Measurements from ENCODE around the gene EXOSC7.

EXOSC7 gene

DNA sequence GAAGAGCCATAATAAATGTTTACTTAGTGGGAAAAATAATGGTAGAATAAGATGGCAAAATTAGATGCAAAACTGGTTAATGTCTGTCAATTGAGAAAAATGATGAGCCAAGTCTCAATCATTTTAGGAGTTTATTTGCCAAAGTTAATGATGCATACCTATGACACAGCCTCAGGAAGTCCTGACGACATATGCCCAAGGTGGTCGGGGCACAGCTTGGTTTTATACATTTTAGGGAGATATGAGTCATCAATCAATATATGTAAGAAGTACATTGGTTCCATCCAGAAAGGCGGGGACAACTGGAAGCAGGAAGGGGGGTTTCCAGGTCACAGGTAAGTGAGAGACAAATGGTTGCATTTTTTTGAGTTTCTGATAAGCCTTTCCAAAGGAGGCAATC, 81.5 kb downstream of the EXOSC7 start:
- TF ChIP-seq, protein P1, sequence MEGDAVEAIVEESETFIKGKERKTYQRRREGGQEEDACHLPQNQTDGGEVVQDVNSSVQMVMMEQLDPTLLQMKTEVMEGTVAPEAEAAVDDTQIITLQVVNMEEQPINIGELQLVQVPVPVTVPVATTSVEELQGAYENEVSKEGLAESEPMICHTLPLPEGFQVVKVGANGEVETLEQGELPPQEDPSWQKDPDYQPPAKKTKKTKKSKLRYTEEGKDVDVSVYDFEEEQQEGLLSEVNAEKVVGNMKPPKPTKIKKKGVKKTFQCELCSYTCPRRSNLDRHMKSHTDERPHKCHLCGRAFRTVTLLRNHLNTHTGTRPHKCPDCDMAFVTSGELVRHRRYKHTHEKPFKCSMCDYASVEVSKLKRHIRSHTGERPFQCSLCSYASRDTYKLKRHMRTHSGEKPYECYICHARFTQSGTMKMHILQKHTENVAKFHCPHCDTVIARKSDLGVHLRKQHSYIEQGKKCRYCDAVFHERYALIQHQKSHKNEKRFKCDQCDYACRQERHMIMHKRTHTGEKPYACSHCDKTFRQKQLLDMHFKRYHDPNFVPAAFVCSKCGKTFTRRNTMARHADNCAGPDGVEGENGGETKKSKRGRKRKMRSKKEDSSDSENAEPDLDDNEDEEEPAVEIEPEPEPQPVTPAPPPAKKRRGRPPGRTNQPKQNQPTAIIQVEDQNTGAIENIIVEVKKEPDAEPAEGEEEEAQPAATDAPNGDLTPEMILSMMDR (IDR thresholded peaks at IDR 0.05; ENCODE audit: low read depth, low read length, missing control alignments): no peak
- no peak overlapping the region for H3K4me3 ChIP-seq (ENCODE audit: low read depth, low read length)
- DNase-seq (ENCODE audit: low read depth): no peak

DNA sequence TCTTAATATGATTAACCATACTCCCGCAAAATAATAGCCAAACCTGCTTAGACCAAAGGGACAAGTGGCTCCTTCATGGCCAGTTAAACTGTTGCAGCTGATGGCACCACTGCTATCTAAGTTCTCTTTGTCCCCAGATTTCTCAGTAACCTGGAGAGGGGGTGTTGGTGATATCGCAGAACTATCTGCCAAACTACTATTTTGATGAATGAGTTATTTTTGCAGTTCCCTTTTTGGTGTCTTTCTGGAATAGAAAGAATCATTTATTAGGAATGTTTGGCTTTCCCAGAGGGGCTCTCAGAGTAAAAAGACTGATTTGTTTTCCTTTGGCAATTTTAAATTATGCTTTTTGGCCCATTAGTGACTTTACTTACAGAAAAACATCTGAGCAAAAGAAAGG, 83.1 kb downstream of the EXOSC7 start:
- TF ChIP-seq, protein P1 (IDR thresholded peaks at IDR 0.05; ENCODE audit: low read depth, low read length, missing control alignments): no peak
- no peak overlapping the region for H3K4me3 ChIP-seq (ENCODE audit: low read depth, low read length)

GRCh38 chr3:45060165-45060892, 84.3 kb downstream of the EXOSC7 start:
- TF ChIP-seq, protein P1 (IDR thresholded peaks at IDR 0.05; ENCODE audit: low read depth, low read length, missing control alignments): no peak
- no peak overlapping the region for H3K4me3 ChIP-seq (ENCODE audit: low read depth, low read length)
- DNase-seq (ENCODE audit: low read depth): no peak

More for the DNA sequence above, 83.1 kb downstream of the EXOSC7 start:
- no peak for DNase-seq (ENCODE audit: low read depth)

Measured in GM12864 (cell line).